CD4-positive, alpha-beta T cell treated with Interleukin-17A for 4 hours (primary cell): Measurements from ENCODE around the gene CCDC71L.

Experiments used
- DNase-seq: peaks from one replicate; pipeline ENCODE4 v3.0.0-alpha.2; 2020; ENCODE audit warnings: mixed read lengths

The CCDC71L gene

GRCh38 chr7:106658316-106659165, 2.4 kb downstream of the CCDC71L start:
- no peak for DNase-seq

- DNase-seq: no peak
Observed at GRCh38 chr7:106657085-106657991, 3.6 kb downstream of the CCDC71L start.

GRCh38 chr7:106655703-106656498, 5.1 kb downstream of the CCDC71L start:
- DNase-seq: no peak

- no peak for DNase-seq
Observed at GRCh38 chr7:106653488-106653887, 7.5 kb downstream of the CCDC71L start.

GRCh38 chr7:106652909-106653308, 8.0 kb downstream of the CCDC71L start:
- DNase-seq: no peak

- DNase-seq: no peak
Observed at GRCh38 chr7:106652092-106652491, 8.9 kb downstream of the CCDC71L start.

- no peak for DNase-seq
Observed at GRCh38 chr7:106646256-106646655, 14.7 kb downstream of the CCDC71L start.

GRCh38 chr7:106644999-106645398, 16.0 kb downstream of the CCDC71L start:
- no peak for DNase-seq

GRCh38 chr7:106643216-106644000, 17.6 kb downstream of the CCDC71L start:
- DNase-seq: no peak

- no peak for DNase-seq
Observed at GRCh38 chr7:106641416-106641815, 19.5 kb downstream of the CCDC71L start.

- DNase-seq: no peak
Observed at GRCh38 chr7:106640368-106641141, 20.4 kb downstream of the CCDC71L start.

GRCh38 chr7:106639476-106640334, 21.3 kb downstream of the CCDC71L start:
- DNase-seq: no peak

- no peak for DNase-seq
Observed at GRCh38 chr7:106635411-106635810, 25.5 kb downstream of the CCDC71L start.

- no peak for DNase-seq
Observed at GRCh38 chr7:106634958-106635357, 26.0 kb downstream of the CCDC71L start.

- DNase-seq: no peak
Observed at GRCh38 chr7:106630648-106631047, 30.3 kb downstream of the CCDC71L start.

- DNase-seq: no peak
Observed at GRCh38 chr7:106629516-106629915, 31.4 kb downstream of the CCDC71L start.

- DNase-seq: no peak
Observed at GRCh38 chr7:106626376-106627164, 34.4 kb downstream of the CCDC71L start.

GRCh38 chr7:106625678-106626301, 35.2 kb downstream of the CCDC71L start:
- DNase-seq: no peak

GRCh38 chr7:106623853-106624252, 37.1 kb downstream of the CCDC71L start:
- no peak for DNase-seq
